Muscle layer of colon (tissue), 2 donors: ENCODE results near the gene HDAC9.

Source experiments
- H3K27ac ChIP-seq: one replicate; pipeline ENCODE4 v1.7.0; 2013; ENCODE audit warnings: low read depth, mild to moderate bottlenecking, low read length, moderate library complexity
- H3K27me3 ChIP-seq, 2 donors: one replicate each; pipeline ENCODE4 v1.7.0; 2013; ENCODE audit warnings: low read length in 2 of 2, mild to moderate bottlenecking in 2 of 2; ENCODE audit not compliant: insufficient read depth in 2 of 2, control insufficient read depth in 1 of 2
- H3K36me3 ChIP-seq: one replicate; pipeline ENCODE4 v1.7.0; 2013; ENCODE audit warnings: mild to moderate bottlenecking, low read length; ENCODE audit not compliant: insufficient read depth
- H3K4me1 ChIP-seq: one replicate; pipeline ENCODE4 v1.7.0; 2013; ENCODE audit warnings: mild to moderate bottlenecking, low read length; ENCODE audit not compliant: insufficient read depth
- H3K4me3 ChIP-seq, 2 donors: one replicate each; pipeline ENCODE4 v1.7.0; 2013; ENCODE audit warnings: low read length in 2 of 2, low read depth in 1 of 2, mild to moderate bottlenecking in 1 of 2, moderate library complexity in 1 of 2
- H3K9ac ChIP-seq: one replicate; pipeline ENCODE4 v1.7.0; 2013; ENCODE audit warnings: low read length
- H3K9me3 ChIP-seq: one replicate; pipeline ENCODE4 v1.7.0; 2013; ENCODE audit warnings: mild to moderate bottlenecking, low read length
- donor health status: abdominal sarcoma.
- donor health status: Adenocarcinoma of cecum.

HDAC9 gene

GRCh38 chr7:18619311-18619710, 123.8 kb downstream of the HDAC9 start:
- H3K27me3 ChIP-seq = no peaks in the 10 kb centered on the region
- no peak overlapping the region for H3K9ac ChIP-seq
- H3K27ac ChIP-seq = no peak overlapping the region
- H3K9me3 ChIP-seq = no peaks in the 10 kb centered on the region
- no peak overlapping the region for H3K4me3 ChIP-seq
- no peaks in the 10 kb centered on the region for H3K4me1 ChIP-seq
- no peaks in the 10 kb centered on the region for H3K36me3 ChIP-seq

GRCh38 chr7:18623389-18623788, 127.8 kb downstream of the HDAC9 start:
- H3K4me1 ChIP-seq = no peaks in the 10 kb centered on the region
- H3K36me3 ChIP-seq = no peaks in the 10 kb centered on the region
- H3K9me3 ChIP-seq = no peaks in the 10 kb centered on the region
- H3K27ac ChIP-seq = no peak overlapping the region
- no peak overlapping the region for H3K9ac ChIP-seq
- H3K27me3 ChIP-seq = no peaks in the 10 kb centered on the region
- no peak overlapping the region for H3K4me3 ChIP-seq

GRCh38 chr7:18624459-18624858, 128.9 kb downstream of the HDAC9 start:
- Histone ChIP-seq H3K9ac (no peak overlapping the region), H3K27ac (no peak overlapping the region), H3K4me3 (no peak overlapping the region), H3K27me3 (no peaks in the 10 kb centered on the region), H3K4me1 (no peaks in the 10 kb centered on the region), H3K9me3 (no peaks in the 10 kb centered on the region), H3K36me3 (no peaks in the 10 kb centered on the region)

- no peaks in the 10 kb centered on the region for H3K27me3 ChIP-seq
- H3K9ac ChIP-seq = no peak overlapping the region
- no peak overlapping the region for H3K4me3 ChIP-seq
- H3K9me3 ChIP-seq = no peaks in the 10 kb centered on the region
- H3K36me3 ChIP-seq = no peaks in the 10 kb centered on the region
- H3K27ac ChIP-seq = no peak overlapping the region
- H3K4me1 ChIP-seq = no peaks in the 10 kb centered on the region
These were observed 130.5 kb downstream of the HDAC9 start for GRCh38 chr7:18626086-18626485.

GRCh38 chr7:18626717-18627116, 131.2 kb downstream of the HDAC9 start:
- no peak overlapping the region for H3K27ac ChIP-seq
- no peaks in the 10 kb centered on the region for H3K36me3 ChIP-seq
- H3K4me3 ChIP-seq = no peak overlapping the region
- H3K9me3 ChIP-seq = no peaks in the 10 kb centered on the region
- no peaks in the 10 kb centered on the region for H3K27me3 ChIP-seq
- H3K9ac ChIP-seq = no peak overlapping the region
- no peaks in the 10 kb centered on the region for H3K4me1 ChIP-seq

- no peaks in the 10 kb centered on the region for H3K36me3 ChIP-seq
- no peaks in the 10 kb centered on the region for H3K9me3 ChIP-seq
- H3K27me3 ChIP-seq = no peaks in the 10 kb centered on the region
- H3K4me1 ChIP-seq = peaks cover 7% of the 10 kb centered on the region
- H3K9ac ChIP-seq = no peak overlapping the region
- H3K27ac ChIP-seq = no peak overlapping the region
- H3K4me3 ChIP-seq = no peak overlapping the region
These were observed 142.0 kb downstream of the HDAC9 start for GRCh38 chr7:18637516-18637915.

- Histone ChIP-seq H3K27me3 (no peaks in the 10 kb centered on the region), H3K9me3 (no peaks in the 10 kb centered on the region), H3K4me1 (peaks cover 7% of the 10 kb centered on the region), H3K4me3 (no peak overlapping the region), H3K36me3 (no peaks in the 10 kb centered on the region), H3K27ac (no peak overlapping the region), H3K9ac (no peak overlapping the region)
These were observed 143.3 kb downstream of the HDAC9 start for GRCh38 chr7:18638594-18639452.

GRCh38 chr7:18639711-18640110, 144.2 kb downstream of the HDAC9 start:
- no peaks in the 10 kb centered on the region for H3K36me3 ChIP-seq
- no peak overlapping the region for H3K4me3 ChIP-seq
- no peaks in the 10 kb centered on the region for H3K9me3 ChIP-seq
- H3K27ac ChIP-seq = no peak overlapping the region
- peaks cover 7% of the 10 kb centered on the region for H3K4me1 ChIP-seq
- H3K27me3 ChIP-seq = no peaks in the 10 kb centered on the region
- H3K9ac ChIP-seq = no peak overlapping the region

GRCh38 chr7:18644981-18645380, 149.4 kb downstream of the HDAC9 start:
- Histone ChIP-seq H3K27ac (no peak overlapping the region), H3K27me3 (no peaks in the 10 kb centered on the region), H3K9ac (no peak overlapping the region), H3K9me3 (no peaks in the 10 kb centered on the region), H3K4me1 (no peaks in the 10 kb centered on the region), H3K4me3 (no peak overlapping the region), H3K36me3 (no peaks in the 10 kb centered on the region)

- Histone ChIP-seq H3K27me3 (no peaks in the 10 kb centered on the region), H3K4me3 (no peak overlapping the region), H3K9ac (no peak overlapping the region), H3K36me3 (no peaks in the 10 kb centered on the region), H3K27ac (no peak overlapping the region), H3K4me1 (no peaks in the 10 kb centered on the region), H3K9me3 (no peaks in the 10 kb centered on the region)
These were observed 152.0 kb downstream of the HDAC9 start for GRCh38 chr7:18647582-18647981.

GRCh38 chr7:18648849-18649758, 153.6 kb downstream of the HDAC9 start:
- Histone ChIP-seq H3K9ac (no peak overlapping the region), H3K4me1 (no peaks in the 10 kb centered on the region), H3K9me3 (no peaks in the 10 kb centered on the region), H3K27ac (no peak overlapping the region), H3K4me3 (no peak overlapping the region), H3K36me3 (no peaks in the 10 kb centered on the region), H3K27me3 (no peaks in the 10 kb centered on the region)
